Caco-2 (cell line): ENCODE data around the gene COL26A1. TPM values are rescaled to one million over a fixed set of nuclear protein-coding genes. Genes with fewer than 3 reads are reported as not detected.

ENCODE experiments used
- BruUV-seq: library from RNA; stranded (reverse); fragments of 400-500 nt; replicated peaks from 2 replicates; lab custom pipeline; 2021; lab: Mats Ljungman, UMichigan
- CTCF ChIA-PET: fragments of 300-600 bp; sonication (Branson Sonifier 250); formaldehyde crosslinking; loops from one replicate; lab custom pipeline; 2022; ENCODE audit warnings: antibody characterized with exemption; lab: Charles Lee
- POLR2A ChIA-PET: fragments of 300-600 bp; sonication (Branson Sonifier 250); formaldehyde crosslinking; loops from one replicate; lab custom pipeline; 2022; ENCODE audit warnings: antibody characterized with exemption; lab: Charles Lee
- DNase-seq, 2 experiments: peaks; one replicate each; pipeline versions ENCODE4 v3.0.0 to v3.0.0-alpha.2; 2020 to 2022
- H3K27me3 ChIP-seq: replicated peaks from 2 replicates; pipeline ENCODE4 v1.6.0; 2011; ENCODE audit warnings: low read length; ENCODE audit not compliant: control insufficient read depth, insufficient read depth
- H3K36me3 ChIP-seq: 2 replicates; pipeline ENCODE4 v1.5.1; 2011; ENCODE audit warnings: low read length; ENCODE audit not compliant: control insufficient read depth, insufficient read depth
- H3K4me1 ChIP-seq: fragments of 250-450 bp; sonication (Bioruptor Pico); 2 replicates; pipeline ENCODE4 v1.5.1; 2020; ENCODE audit warnings: mild to moderate bottlenecking
- H3K4me3 ChIP-seq: 2 replicates; pipeline ENCODE4 v1.5.1; 2011; ENCODE audit warnings: low read depth, mild to moderate bottlenecking, control low read depth, low read length
- H3K9me3 ChIP-seq: fragments of 250-450 bp; sonication (Bioruptor Pico); 2 replicates; pipeline ENCODE4 v1.5.1; 2020; ENCODE audit warnings: mild to moderate bottlenecking, moderate library complexity
- H3K27ac Mint-ChIP-seq: one replicate; pipeline ENCODE4 v1.8.0; 2022; ENCODE audit warnings: mixed read lengths; ENCODE audit not compliant: unreplicated experiment
- H3K27me3 Mint-ChIP-seq: one replicate; pipeline ENCODE4 v1.8.0; 2022; ENCODE audit warnings: mixed read lengths; ENCODE audit not compliant: insufficient read depth, unreplicated experiment
- H3K36me3 Mint-ChIP-seq: one replicate; pipeline ENCODE4 v1.8.0; 2022; ENCODE audit warnings: mild to moderate bottlenecking, mixed read lengths; ENCODE audit not compliant: insufficient read depth, unreplicated experiment
- H3K4me1 Mint-ChIP-seq: one replicate; pipeline ENCODE4 v1.8.0; 2022; ENCODE audit warnings: low read depth, mixed read lengths; ENCODE audit not compliant: unreplicated experiment
- H3K4me3 Mint-ChIP-seq: one replicate; pipeline ENCODE4 v1.8.0; 2022; ENCODE audit warnings: mild to moderate bottlenecking, moderate library complexity, mixed read lengths; ENCODE audit not compliant: unreplicated experiment
- H3K9me3 Mint-ChIP-seq: one replicate; pipeline ENCODE4 v1.8.0; 2022; ENCODE audit warnings: mixed read lengths; ENCODE audit not compliant: unreplicated experiment
- intact Hi-C: fragments of 100-400 bp; cut with micrococcal nuclease; formaldehyde crosslinking; loops from one replicate; pipeline ENCODE4 v1.10.0; 2022; ENCODE audit not compliant: unreplicated experiment
- total RNA-seq: library from RNA; stranded (reverse); gene quantifications from 2 replicates; pipeline ENCODE4 v1.2.3, GENCODE V29; 2022
- TF ChIP-seq, protein P1 (sequence below), 2 experiments: fragments of 200-600 bp in 1 of 2; IDR thresholded peaks; 1 replicate in 1 of 2; 2 replicates in 1 of 2; pipeline versions ENCODE4 v1.5.1 to v1.8.0; 2011 to 2022; ENCODE audit warnings: antibody characterized with exemption in 1 of 2, control low read depth in 1 of 2, inconsistent platforms in 1 of 2, low read depth in 1 of 2, low read length in 1 of 2, mild to moderate bottlenecking in 1 of 2, moderate library complexity in 1 of 2; ENCODE audit not compliant: insufficient read depth in 1 of 2, severe bottlenecking in 1 of 2, unreplicated experiment in 1 of 2

Gene COL26A1
- total RNA-seq, 1 experiment from 2014 or later, result 23.3 TPM

DNA sequence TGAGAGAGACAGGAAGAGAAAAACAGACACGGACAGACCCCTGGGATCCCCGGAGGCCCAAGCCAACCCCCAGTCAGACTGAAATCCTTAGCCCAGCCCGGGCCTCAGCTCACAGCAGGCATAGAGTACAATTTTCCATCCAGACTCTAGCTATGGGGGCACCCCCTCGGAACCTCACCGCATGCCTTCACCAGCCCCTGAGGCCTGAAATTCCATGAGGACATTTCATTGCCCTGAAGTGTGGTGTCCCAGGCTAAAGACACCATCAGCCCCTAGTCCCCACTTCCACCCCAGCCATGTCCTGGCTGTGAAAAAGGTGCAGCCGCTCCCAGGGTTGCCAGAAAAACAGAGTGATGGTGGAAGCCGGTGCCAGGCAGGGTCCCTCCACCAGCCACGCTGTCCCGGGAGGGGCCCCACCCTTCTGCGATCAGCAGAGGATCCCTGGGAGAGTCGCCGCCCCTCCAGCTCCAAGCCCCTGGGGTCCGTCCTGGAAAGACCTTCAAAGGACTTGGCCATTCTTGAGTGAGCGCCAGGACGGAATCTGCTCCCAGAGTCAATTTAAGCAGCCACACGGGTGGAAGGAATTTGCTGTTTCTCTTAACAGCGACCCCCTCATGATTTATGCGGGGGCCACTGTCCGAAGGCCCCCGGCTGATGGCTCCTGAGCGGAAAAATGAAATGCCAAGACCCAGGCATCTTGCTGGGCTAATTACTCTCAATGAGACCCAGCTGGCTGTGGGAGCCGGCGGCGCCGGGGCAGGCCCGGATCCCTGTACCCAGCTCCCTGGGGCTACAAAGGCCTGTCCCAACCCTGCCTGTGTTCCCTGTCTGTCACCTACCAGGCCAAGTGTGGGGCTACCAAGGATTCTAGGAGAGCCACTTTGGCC, 243.2 kb downstream of the COL26A1 start:
- no peak for DNase-seq
- intact Hi-C loops, result loop anchor here (10.0 kb wide), 1 partner anchor 49 kb away; no protein-coding TSS in a partner anchor
- CTCF ChIA-PET, result interaction anchor here (0.6 kb wide), 1 partner anchor 21 kb away, joined by 3 read pairs; no protein-coding TSS in a partner anchor

GRCh38 chr7:101606498-101606923, 243.8 kb downstream of the COL26A1 start:
- H3K4me1 ChIP-seq, result peaks cover 28% of the 10 kb centered on the region
- H3K27me3 ChIP-seq, result no peaks in the 10 kb centered on the region
- H3K4me1 Mint-ChIP-seq, result peaks cover 22% of the 10 kb centered on the region
- DNase-seq, result no peak
- H3K4me3 Mint-ChIP-seq, result no peak overlapping the region
- H3K9me3 ChIP-seq, result no peaks in the 10 kb centered on the region
- TF ChIP-seq, protein P1, sequence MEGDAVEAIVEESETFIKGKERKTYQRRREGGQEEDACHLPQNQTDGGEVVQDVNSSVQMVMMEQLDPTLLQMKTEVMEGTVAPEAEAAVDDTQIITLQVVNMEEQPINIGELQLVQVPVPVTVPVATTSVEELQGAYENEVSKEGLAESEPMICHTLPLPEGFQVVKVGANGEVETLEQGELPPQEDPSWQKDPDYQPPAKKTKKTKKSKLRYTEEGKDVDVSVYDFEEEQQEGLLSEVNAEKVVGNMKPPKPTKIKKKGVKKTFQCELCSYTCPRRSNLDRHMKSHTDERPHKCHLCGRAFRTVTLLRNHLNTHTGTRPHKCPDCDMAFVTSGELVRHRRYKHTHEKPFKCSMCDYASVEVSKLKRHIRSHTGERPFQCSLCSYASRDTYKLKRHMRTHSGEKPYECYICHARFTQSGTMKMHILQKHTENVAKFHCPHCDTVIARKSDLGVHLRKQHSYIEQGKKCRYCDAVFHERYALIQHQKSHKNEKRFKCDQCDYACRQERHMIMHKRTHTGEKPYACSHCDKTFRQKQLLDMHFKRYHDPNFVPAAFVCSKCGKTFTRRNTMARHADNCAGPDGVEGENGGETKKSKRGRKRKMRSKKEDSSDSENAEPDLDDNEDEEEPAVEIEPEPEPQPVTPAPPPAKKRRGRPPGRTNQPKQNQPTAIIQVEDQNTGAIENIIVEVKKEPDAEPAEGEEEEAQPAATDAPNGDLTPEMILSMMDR (IDR thresholded peaks at IDR 0.05; ENCODE audit: insufficient read depth in 1 of 2, low read depth in 1 of 2, low read length in 1 of 2, severe bottlenecking in 1 of 2, unreplicated experiment in 1 of 2), result no peak
- no TSS peak for BruUV-seq
- intact Hi-C loops, result loop anchor here (10.0 kb wide), 1 partner anchor 48 kb away; no protein-coding TSS in a partner anchor
- no peaks in the 10 kb centered on the region for H3K27me3 Mint-ChIP-seq
- H3K36me3 ChIP-seq, result no peaks in the 10 kb centered on the region
- POLR2A ChIA-PET, result no interaction called here
- H3K36me3 Mint-ChIP-seq, result peaks cover 7% of the 10 kb centered on the region
- H3K27ac Mint-ChIP-seq, result no peak overlapping the region
- H3K4me3 ChIP-seq, result no peak overlapping the region
- H3K9me3 Mint-ChIP-seq, result no peaks in the 10 kb centered on the region
- CTCF ChIA-PET, result interaction anchor here (0.6 kb wide), 1 partner anchor 22 kb away, joined by 3 read pairs; no protein-coding TSS in a partner anchor

More for the DNA sequence above, 243.2 kb downstream of the COL26A1 start:
- Mint-ChIP-seq H3K27ac (no peak overlapping the region), H3K4me3 (no peak overlapping the region), H3K9me3 (no peaks in the 10 kb centered on the region), H3K36me3 (peaks cover 7% of the 10 kb centered on the region), H3K27me3 (no peaks in the 10 kb centered on the region), H3K4me1 (peaks cover 22% of the 10 kb centered on the region)
- Histone ChIP-seq H3K4me1 (peaks cover 28% of the 10 kb centered on the region), H3K4me3 (no peak overlapping the region), H3K36me3 (no peaks in the 10 kb centered on the region), H3K9me3 (no peaks in the 10 kb centered on the region), H3K27me3 (no peaks in the 10 kb centered on the region)
- no TSS peak for BruUV-seq
- TF ChIP-seq, protein P1 (IDR thresholded peaks at IDR 0.05; ENCODE audit: insufficient read depth in 1 of 2, low read depth in 1 of 2, low read length in 1 of 2, severe bottlenecking in 1 of 2, unreplicated experiment in 1 of 2), result no peak
- POLR2A ChIA-PET, result no interaction called here

Other genes starting within 250 kb of the COL26A1 start
- gene SERPINE1, start 235.8 kb upstream of the COL26A1 start, total RNA-seq, result 0.09 and 0.25 TPM in 2 replicates
- gene AP1S1, start 208.4 kb upstream of the COL26A1 start, total RNA-seq, result 52.3 and 62.9 TPM in 2 replicates
- gene VGF, start 197.3 kb upstream of the COL26A1 start, total RNA-seq, result 1.2 and 1.3 TPM in 2 replicates
- gene NAT16, start 182.6 kb upstream of the COL26A1 start, total RNA-seq, result 0.19 TPM in 1 of 2 replicates, not detected in the other
- gene MOGAT3, start 161.8 kb upstream of the COL26A1 start, total RNA-seq, result 6.3 and 8.1 TPM in 2 replicates
- 112 and 123 TPM in 2 replicates for gene PLOD3, start 145.3 kb upstream of the COL26A1 start, total RNA-seq
- gene ZNHIT1, start 144.7 kb upstream of the COL26A1 start, total RNA-seq, result 64.0 and 66.2 TPM in 2 replicates
- 9.1 and 10.0 TPM in 2 replicates for gene CLDN15, start 125.1 kb upstream of the COL26A1 start, total RNA-seq
- gene FIS1, start 117.8 kb upstream of the COL26A1 start, total RNA-seq, result 97.9 and 99.9 TPM in 2 replicates
- 14.4 and 17.4 TPM in 2 replicates for gene IFT22, start 41.1 kb upstream of the COL26A1 start, total RNA-seq